GM19099 (cell line): Measurements from ENCODE around the gene CBFB.

ENCODE experiments used
- POLR2A ChIP-seq: IDR thresholded peaks from 3 replicates; pipeline ENCODE4 v1.6.1; 2011; ENCODE audit warnings: low read depth; ENCODE audit not compliant: insufficient read length; ENCODE audit errors: extremely low read depth

CBFB gene

DNA sequence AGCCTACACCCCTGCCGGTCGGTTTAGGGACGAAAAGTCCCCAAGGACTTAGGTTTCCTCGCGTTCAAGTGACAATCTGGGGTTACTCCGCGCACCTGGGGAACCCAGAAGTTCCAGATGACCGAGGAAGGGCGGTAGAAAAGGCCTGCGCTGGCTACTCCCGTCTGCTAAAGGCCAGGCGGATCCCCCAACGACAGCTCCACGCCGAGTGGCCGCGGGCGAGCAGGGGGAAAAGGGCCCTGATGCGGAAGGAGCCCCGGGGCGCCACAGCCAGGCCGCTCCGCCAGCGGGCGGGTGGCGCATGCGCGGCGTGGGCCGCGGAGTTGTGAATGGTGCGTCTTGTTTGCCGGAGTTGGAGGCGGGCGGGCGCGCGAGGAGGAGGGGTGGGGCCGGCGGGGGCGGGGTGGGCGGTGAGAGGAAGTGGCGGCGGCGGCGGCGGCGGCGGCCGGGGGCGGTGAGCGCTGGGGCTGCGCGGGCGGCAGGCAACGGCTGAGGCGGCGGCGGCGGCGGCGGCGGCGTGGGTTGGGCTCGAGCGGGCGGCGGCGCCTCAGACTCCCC, at the start of gene CBFB:
TSS of gene CBFB (plus strand) at position 454 of the 558 bp plus-strand sequence. CDS start 259 bp downstream, outside the sequence.
- TF ChIP-seq POLR2A: peak; percentile 98

- no peak for TF ChIP-seq POLR2A
These were observed 45.9 kb upstream of the CBFB start for GRCh38 chr16:66983033-66983432.

- no peak for TF ChIP-seq POLR2A
These were observed 44.0 kb upstream of the CBFB start for GRCh38 chr16:66984892-66985311.

DNA sequence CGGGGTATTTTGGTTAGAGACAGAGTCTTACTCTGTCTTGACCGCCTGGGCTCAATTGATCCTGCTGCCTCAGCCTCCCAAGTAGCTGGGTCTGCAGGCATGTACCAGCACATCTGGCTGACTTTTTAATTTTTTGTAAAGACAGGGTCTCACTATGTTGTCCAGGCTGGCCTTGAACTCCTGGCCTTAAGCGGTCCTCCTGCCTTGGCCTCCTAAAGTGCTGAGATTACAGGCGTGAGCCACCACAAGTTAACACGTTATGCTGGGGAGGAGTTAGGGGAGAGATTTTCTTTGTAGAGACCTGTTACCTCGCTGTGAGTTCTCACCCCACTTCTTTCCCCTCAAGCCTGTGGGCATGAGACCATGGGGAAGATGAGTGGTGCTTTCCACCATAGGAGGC, 42.4 kb upstream of the CBFB start:
- no peak for TF ChIP-seq POLR2A

DNA sequence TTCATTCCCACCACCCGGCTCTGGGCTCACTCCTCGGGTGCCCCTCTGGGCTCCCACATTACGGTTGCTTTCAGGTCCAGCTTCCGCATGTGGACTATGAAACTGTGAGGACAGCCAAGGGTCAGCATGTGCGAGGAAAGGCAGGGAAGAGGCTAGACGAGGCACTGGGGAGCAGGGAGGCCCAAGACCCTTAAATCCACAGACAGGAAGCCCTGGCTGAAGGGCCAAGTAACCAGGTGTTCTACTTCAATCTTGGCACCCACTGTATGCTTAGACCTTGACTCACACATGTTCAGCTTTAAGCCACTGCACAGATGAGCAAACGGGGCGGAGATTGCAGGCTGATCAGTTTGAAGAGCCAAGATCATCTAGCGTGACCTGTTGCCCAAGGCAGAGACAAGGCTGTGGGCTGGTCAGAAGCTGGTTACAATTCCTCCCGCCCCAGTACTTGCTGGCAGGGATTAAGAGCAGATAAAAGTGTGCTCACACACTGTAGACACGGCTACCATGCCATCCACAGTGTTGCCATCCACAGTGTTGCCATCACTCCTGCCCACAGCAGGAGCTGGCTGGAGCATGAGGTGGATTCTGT, 40.7 kb upstream of the CBFB start, which contains the start of gene CES4A:
TSS of gene CES4A (plus strand) at position 393 of the 592 bp plus-strand sequence. CDS start at position 577, 184 bp downstream.
- TF ChIP-seq POLR2A: no peak

DNA sequence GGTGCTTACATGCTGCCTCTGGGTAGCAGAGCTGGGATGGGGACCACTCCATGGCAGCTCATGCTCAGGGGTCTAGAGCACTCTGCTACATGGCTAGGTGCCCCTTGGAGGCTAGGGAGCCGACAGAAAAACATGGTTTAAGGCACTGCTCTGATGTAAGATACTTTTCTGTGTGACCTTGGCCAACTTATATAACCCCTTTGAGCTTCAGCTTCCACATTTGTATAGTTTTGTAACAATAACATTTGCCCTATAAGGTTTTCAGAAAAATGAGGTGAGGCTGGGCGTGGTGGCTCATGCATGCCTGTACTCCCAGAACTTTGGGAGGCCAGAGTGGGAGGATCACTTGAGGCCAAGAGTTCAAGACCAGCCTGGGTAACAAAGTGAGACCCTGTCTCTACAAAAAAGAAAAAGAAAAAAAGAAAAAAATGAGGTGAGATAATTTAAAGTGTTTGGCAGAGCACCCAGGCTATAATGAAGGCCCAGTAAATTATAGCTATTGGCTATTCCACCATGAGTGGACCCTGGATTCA, 37.3 kb upstream of the CBFB start:
- TF ChIP-seq POLR2A: no peak

DNA sequence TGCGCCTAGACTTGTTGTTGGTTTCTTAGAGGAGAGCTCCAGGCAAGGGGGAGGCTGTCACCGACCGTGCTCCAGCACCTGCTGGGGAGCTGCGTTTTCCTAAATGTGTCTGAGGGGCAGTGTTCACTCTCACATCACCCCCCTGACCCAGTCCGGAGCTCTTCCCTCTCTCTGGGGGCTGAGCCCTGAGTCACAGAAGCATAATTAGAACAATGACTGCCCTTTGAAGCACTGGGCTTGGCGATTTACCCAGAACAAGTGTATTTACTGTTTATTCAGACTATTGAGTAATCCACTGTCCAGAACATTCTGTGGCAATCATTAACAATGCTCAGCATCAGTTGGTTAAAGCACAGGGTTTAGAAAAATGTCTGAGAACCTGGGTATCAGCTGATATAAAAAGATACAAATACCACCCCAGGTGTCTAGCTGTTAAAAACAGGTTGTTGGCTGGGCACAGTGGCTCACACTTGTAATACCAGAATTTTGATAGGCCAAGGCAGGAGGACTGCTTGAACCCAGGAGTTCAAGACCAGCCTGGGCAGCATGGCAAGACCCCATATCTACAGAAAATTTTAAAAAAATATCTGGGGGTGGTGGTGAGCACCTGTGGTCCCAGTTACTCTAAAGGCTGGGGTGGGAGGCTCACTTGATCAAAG, 32.5 kb upstream of the CBFB start:
- TF ChIP-seq POLR2A: no peak

- no peak for TF ChIP-seq POLR2A
These were observed 32.0 kb upstream of the CBFB start for GRCh38 chr16:66996983-66997358.

- peak; percentile 31 for TF ChIP-seq POLR2A
These were observed 28.3 kb upstream of the CBFB start for GRCh38 chr16:67000384-67001351.

DNA sequence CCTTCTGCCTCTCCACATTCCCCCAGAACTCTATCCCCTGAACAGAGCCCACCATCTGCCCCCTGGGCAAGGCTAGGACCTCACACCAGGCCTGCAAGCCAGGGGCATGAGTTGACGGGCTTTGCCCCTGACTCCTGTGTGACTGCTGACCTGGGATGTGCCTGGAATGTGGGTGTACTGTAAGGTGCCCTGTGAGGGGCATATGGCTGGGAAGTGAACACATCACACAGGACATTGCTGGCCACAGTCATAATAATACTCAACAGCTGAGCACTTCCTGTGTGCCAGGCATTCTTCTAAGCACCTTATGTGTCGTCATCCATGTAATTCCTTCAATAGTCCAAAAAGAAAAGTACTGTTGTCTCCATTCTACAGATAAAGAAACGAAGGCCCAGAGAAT, 27.2 kb upstream of the CBFB start:
- no peak for TF ChIP-seq POLR2A

- no peak for TF ChIP-seq POLR2A
These were observed 21.9 kb upstream of the CBFB start for GRCh38 chr16:67006930-67007658.

- no peak for TF ChIP-seq POLR2A
These were observed 19.8 kb upstream of the CBFB start for GRCh38 chr16:67009158-67009557.

DNA sequence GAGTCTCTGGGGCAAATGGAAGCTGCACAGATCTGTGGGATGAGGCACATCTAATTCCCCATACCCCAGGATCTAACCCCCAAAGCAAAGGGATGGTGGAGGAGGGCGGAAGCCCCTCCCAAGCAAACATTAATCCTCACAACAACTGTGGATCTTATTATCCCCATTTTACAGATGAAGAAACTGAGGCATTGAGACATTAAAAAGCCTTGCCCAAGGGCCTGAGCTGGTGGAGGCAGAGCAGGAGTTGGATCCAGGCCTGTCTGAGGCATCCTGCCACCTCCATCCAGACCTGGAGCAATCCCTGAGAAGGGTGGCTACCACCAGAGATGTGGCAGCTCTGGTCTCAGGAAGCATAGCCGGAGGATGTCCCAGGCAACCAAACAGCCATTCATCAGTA, 17.7 kb upstream of the CBFB start:
- TF ChIP-seq POLR2A: no peak

DNA sequence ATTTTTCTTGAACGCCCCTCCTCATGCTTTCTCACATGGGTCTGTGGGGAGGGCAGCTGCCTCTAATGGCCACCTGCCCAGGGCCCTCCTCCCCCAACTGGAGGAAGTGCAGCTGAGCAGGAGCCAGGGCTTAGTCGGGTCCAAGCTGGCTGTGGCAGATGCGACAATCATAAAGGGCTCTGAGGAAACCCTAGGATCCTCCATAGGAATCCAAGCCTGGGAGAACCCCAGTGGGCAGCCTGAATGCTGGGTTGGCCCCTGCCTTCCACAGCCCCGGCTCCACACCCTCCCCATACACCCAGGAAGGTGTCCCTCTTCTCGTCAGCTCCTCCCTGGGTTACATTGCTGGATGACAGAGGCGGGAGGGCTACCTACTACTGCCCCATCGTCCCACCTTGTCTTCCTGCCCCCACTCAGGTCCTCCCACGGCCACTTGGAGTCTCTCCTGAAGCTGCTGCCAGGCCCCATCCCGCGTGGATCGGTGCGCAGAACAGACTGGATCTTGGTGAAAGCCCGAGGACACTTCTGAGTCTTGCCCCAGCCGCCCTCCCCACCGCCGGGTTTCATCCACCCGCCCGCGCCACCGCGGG, 15.6 kb upstream of the CBFB start:
- no peak for TF ChIP-seq POLR2A
